ENCODE results near the gene EIF2AK2.
A peak's percentile ranks its signal among the peaks of the same experiment; 100 is the strongest.

Gene EIF2AK2

DNA sequence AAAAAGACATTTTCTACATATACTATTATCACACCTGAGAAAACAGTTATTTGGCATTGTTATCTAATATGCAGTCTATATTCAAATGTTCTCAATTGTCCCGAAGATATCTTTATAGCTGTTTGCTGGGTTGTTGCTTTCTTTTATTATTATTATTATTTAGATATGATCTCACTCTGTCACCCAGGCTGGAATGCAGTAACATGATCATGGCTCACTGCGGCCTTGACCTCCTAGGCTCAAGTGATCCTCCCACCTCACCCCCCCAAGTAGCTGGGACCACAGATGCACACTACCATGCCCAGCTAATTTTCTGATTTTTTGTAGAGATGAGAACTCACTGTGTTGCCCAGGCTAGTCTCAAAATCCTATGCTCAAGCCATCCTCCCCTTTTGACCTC lies 52.6 kb downstream of the EIF2AK2 start:
- no peak for DNase-seq (ENCODE audit: low read depth in 1 of 2, low spot score in 1 of 2)

DNA sequence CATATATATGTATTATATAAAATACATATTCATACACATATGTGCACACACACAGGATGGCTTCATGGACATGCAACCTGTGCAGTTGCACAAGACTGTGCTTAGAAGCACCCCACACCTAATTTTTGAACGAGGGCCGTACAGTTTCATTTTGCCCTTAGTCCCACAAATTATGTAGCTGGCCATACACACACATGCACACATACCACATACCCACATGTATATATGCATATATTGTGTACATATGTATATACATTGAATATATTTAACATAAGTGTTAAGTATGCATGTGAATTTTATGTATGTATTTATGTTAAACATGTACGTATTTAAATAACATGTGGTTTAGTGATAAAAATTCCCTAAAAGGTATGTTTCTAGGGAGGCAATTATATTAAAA lies 54.2 kb downstream of the EIF2AK2 start:
- no peak for DNase-seq (ENCODE audit: low read depth in 1 of 2, low spot score in 1 of 2)

DNA sequence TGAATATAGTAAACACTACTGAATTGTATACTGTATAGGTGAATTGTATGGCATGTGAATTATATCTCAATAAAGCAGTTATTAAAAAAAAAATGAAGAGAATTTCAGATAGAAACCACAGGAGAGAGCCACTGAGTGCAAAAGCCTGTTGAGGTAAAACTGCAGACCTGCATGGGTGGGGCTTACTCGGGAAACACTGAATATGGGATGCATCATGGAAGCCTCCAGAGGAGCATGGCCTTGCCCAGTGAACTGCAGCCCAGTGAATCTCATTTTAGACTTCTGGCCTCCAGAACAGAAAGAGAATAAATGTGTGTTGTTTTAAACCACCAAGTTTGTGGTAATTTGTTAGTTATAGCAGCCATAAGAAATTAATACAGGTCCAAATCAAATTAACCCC lies 56.7 kb downstream of the EIF2AK2 start:
- no peak for DNase-seq (ENCODE audit: low read depth in 1 of 2, low spot score in 1 of 2)

DNA sequence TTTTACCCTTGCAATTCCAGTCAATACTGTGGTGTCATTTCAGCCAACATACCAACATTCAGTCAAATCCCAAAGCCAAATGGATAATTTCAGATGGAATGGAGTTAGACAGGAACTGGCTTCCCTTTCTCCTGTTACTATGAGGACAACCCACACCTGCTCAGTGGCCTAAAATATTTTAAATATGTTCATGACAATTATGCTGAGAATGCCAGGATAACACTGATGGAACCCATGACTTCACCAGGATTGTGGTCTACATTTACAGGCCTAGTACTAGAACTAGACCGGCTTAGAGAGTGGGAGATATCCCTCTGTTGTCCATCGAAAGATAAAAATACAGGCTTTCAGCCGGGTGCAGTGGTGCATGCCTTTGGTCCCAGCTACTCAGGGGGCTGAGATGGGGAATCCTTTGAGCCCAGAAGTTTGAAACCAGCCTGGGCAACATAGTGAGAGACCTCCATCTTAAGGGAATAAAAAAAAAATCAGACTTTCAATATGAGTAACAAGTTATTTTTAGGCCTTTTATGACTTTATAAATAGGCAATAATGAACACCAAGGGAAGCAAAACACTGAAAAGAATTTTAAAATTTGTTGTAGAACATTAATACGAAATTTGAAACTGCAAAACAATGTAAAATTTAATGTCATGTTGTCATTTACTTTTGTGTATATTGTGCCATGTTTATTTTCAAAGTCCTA lies 58.2 kb downstream of the EIF2AK2 start:
- no peak for DNase-seq (ENCODE audit: low read depth in 1 of 2, low spot score in 1 of 2)

DNA sequence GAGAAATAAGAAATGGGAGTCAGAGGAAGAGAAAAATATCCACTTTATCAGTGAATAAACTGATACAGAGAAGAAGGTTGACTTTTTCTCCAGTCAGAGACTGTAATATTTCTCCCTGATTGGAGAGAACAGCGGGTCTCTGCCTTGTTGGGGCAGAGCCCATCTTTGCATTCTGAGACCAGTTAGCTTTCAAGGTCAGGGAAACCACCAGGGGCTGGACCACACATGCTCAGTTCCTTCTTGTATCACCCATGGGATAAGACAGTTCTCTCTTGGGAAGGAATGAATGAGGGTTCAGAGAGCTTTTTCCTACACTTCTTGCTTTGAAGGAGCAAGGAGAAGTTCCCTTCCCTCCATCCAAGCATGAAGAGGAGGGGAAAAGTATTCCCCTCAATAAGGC lies 60.2 kb downstream of the EIF2AK2 start:
- DNase-seq (ENCODE audit: low read depth in 1 of 2, low spot score in 1 of 2), result no peak

DNA sequence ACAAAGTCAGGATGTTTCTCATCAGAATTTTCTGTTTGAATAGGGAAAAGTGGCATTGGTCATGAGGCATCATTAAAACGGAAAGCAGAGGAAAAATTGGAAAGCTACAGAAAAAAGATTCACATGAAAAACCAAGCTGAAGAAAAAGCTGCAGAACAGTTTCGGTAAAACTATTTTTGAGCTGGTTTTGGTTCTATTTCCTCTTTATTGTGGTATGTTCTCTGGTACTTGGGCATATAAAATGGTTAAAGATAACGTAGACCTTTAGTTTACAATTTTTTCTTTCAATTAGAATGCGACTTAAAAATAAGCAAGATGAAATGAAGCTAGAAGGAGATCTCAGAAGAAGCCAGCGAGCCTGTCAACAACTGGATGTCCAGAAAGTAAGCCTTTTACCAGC lies 64.9 kb downstream of the EIF2AK2 start:
- DNase-seq (ENCODE audit: low read depth in 1 of 2, low spot score in 1 of 2), result no peak

DNA sequence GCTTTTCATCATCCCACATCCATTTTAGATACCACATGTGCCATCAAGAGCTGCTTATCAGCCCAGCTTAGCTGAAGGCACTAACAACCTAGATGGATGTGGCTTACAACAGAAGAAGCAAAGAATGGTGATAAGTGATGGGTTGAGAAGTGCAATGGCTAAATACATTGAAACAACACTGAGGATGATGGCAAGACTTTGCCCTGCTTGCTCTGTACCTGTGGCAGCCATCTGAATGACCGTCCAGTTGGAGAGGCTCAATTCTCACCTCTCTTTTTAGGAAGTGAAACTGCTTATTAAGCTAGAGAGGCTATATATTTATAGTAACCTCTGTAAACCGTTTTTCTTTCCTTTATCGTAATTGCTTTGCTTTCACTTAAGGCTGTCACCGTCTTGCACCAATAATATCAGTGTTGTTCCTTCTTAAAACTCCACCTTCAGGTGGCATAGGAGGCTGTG lies 66.7 kb downstream of the EIF2AK2 start:
- no peak for DNase-seq (ENCODE audit: low read depth in 1 of 2, low spot score in 1 of 2)

DNA sequence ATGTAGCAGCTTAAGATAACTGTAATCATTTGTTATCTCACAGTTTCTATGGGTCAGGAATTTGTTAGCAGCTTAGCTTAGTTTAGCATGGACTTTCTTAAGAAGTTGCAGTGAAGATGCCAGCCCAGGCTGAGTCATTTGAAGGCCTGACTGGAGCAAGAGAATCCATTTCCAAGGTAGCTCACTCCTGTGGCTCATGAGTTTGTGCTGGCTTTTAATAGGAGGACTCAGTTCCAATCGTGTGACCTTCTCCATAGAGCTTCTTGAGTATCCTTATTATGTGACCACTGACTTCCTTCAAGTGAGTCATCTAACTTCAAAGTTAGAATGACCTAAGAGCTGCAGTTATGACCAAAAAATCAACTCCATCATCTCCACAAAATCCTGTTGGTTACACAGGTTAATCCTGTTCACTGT lies 71.0 kb downstream of the EIF2AK2 start:
- no peak for DNase-seq (ENCODE audit: low read depth in 1 of 2, low spot score in 1 of 2)

DNA sequence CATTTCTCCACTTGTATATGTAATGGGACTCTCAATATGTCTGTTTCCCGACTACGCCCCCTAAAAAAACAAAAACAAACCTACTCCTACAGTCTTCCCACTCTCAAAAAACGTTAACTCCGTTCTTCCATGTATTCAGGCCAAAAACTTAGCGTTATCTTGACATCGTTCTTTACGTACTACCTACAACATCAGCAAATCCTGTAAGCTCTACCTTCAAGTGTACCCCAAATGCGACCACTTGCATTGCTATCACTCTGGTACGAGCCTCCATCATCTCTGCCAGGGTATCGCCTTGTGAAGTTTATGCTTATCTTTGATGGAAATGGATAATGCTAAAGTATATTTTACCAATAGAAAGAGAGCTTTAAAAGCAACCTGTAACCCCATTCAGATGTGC lies 72.0 kb downstream of the EIF2AK2 start:
- no peak for DNase-seq (ENCODE audit: low read depth in 1 of 2, low spot score in 1 of 2)

DNA sequence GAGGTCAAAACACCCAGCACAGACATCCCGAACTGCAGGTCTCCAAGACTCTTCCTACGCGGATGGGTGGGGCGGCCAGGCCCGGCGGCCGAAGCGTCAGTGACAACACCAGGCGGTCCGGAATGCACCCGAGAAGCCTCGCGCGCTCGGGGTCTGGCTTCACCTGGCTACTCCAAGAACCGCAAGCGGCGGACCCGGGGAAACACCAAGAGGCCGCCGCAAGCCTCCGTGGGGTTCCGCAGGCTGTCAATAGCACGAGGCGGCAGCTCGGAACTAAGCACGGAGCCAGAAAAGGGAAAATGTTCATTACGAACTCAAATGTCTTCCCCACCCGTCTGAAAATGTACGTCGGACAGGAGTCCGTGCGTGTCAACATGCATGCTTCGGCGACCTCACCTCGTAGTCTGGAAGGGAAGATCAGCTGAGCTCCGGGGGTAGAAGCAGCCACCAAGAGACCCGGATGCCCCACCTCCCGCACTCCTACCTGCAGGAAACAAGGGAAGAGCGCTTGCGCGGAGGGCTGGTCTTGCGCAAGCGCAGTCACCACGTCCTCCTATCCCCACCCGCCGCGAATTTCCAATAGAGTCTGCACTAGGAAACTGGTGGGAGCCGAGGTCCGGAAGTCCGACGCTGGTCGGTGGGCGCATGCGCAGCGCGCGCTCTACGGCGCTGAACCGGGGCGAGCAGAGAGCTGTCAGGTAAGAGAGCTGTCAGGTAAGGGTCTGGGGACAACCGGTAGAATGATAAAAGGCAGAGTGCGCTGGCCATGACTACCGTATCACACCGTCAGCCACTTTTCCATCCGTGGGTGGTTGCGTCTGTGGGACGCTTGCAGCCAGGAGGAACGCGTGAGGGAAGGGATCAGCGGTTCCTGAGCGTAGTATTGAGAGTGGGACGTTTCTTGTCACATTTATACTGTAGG lies 72.6 kb downstream of the EIF2AK2 start, which contains the start of the genes GPATCH11 and HEATR5B:
Gene GPATCH11, plus strand, starts transcription at position 646 of the 922 bp plus-strand sequence. CDS start 3,864 bp downstream, outside the sequence.
Gene HEATR5B, minus strand, starts transcription at position 500 of the 922 bp plus-strand sequence. CDS start 958 bp downstream, outside the sequence.
- peak; percentile 78 to 89 for DNase-seq (ENCODE audit: low read depth in 1 of 2, low spot score in 1 of 2)

DNA sequence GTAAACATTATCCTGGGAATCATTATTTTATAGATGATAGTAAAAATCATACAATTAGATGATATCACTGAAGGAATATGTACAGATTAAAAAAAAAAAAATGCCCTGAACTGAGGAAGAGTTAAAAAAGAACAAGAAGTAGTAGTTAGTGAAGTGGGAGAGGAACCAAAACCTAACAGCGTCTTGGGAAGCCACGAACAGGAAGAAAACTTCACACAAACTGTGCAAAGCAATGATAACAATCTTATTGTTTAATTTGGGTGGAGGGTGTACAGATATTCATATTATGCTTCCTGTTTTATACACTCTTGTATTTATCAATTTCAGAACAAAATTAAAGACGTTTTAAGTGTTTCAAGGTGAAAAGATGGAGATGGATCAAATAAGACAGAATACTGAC lies 76.1 kb downstream of the EIF2AK2 start:
- DNase-seq (ENCODE audit: low read depth in 1 of 2, low spot score in 1 of 2), result no peak

DNA sequence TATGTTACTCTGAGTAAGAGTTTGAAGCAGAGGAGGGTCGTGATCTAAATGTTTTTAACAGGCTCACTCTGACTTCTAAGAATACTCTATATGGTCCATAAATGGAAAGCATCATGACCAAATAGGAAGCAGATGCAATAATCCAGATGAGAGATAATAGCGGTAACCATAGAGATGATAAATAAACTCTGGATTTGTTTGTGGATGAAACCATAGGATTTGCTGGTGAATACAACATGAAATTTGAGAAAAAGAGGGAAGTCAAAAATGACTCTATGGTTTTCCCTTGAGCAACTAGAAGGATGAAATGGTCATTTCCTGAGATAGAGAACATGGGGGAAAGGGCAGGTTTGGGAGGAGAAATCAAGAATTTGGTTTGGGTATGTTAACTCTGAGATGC lies 76.5 kb downstream of the EIF2AK2 start:
- no peak for DNase-seq (ENCODE audit: low read depth in 1 of 2, low spot score in 1 of 2)

DNA sequence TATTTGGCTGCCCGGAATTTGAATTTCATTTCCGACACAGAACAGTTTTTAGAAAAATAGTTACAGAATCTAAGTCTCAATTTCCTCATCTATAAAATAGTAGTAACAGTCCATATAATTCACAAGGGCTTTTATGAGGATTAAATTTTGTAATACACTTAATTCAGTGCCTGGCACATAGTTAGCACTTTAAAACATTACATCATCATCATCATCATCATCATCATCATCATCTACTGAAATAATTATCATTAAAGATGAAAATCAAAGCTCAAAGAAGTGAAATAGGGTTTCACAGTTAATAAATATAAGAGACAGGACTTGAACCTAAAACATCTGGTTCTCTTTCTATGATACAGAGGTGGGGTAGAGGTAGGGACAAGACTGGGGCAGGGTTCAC lies 85.8 kb downstream of the EIF2AK2 start:
- no peak for DNase-seq (ENCODE audit: low read depth in 1 of 2, low spot score in 1 of 2)

DNA sequence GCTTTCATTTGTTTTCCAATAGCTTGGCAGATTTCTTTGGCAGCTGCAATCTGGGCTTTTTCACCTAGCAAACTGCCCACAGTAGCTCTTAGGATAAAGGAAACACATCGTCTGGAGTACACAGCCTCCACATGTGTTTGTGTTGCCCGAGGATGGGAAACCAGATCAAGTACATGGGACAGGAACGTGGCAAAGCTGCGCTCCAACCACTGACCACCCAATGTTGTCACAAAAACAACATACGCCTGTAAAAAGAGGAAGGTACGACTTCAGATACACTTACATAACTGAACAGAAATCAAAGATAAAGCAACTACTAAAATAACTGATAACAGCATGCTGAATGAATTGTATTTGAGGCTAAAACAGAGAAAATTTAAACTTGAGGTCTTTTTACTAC lies 88.1 kb downstream of the EIF2AK2 start:
- DNase-seq (ENCODE audit: low read depth in 1 of 2, low spot score in 1 of 2), result no peak

DNA sequence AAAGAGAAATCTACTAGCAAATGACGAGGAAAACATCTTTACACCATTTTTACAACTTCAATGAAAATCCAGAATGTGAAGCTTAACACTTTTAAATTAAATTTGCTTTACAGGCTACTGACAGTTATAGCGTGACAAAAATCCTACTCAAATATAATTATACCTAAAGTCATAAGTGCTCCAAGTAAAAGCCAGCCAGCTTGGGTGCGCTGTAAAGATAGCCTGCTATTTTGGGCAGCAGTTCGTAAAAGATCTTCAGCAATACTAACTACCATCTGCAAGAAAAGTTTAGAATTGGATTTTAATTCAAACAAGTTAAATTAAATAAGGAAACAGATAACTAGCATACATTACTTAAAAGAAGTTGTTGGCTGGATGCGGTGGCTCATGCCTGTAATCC lies 95.0 kb downstream of the EIF2AK2 start:
- no peak for DNase-seq (ENCODE audit: low read depth in 1 of 2, low spot score in 1 of 2)

DNA sequence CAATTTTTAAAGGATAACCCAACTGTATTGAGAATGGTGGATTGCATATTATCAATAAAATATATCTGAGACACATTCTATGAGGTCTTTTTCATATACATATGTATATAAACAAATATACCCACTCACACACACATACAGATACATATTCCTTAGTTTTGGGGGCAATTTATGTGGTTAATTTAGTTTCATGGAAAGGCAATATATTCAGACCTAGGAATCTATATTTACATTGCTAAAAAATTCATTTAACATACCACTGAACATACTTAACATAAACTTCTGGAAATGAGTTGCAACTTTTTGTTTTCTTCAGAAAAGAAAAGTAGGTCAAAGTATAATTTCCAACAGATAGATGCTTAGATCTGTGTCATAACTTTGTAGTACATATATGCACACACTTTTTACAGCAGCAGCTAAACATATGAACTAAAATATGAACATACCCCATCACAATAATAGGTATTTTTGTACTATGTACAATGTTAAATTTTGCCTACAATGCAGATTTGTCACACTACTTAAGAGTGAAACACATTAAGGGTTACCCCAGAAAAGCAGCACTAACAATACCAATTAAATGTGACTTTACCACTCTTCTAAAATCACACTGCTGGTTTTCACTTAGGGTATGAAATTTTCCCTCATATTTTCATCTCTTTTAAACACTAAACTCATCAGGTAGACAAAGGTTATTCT lies 95.6 kb downstream of the EIF2AK2 start:
- DNase-seq (ENCODE audit: low read depth in 1 of 2, low spot score in 1 of 2), result no peak

DNA sequence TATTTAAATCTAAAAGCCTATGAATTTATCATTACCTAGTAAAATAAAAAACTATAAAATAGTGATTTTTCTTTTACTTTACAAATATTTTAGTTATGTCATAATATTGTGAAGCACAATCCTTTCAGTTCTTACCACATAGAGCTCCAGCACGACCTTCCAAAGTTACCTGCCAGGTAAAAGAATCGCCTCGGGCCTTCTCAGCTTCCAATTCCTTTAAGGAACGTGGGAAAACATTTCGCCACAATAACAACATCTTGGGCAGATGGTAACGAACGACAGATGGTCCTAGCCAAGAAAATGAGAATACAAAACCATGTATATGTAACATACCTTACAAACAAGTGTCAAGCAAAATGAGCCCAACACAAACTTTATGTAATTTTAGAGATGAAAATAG lies 96.3 kb downstream of the EIF2AK2 start:
- DNase-seq (ENCODE audit: low read depth in 1 of 2, low spot score in 1 of 2), result no peak

DNA sequence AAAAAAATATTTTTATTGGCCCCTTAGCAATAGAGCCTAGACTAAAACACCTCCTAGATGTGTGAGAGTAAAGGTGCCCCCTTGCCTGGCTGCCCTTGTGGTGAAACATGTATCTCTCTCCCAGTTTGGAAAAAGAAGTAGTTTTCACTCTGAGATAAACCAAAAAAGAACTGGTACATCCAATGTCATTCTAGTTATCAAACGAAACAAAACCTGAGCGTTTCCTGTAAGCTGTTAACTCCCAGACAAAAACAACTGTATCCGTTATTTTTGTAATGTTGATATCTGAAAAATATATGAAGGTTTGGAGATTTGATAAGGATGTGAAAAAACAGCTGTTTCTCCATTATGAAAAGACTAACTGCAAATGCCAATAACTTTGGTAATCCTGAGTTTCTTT lies 96.9 kb downstream of the EIF2AK2 start:
- no peak for DNase-seq (ENCODE audit: low read depth in 1 of 2, low spot score in 1 of 2)

DNA sequence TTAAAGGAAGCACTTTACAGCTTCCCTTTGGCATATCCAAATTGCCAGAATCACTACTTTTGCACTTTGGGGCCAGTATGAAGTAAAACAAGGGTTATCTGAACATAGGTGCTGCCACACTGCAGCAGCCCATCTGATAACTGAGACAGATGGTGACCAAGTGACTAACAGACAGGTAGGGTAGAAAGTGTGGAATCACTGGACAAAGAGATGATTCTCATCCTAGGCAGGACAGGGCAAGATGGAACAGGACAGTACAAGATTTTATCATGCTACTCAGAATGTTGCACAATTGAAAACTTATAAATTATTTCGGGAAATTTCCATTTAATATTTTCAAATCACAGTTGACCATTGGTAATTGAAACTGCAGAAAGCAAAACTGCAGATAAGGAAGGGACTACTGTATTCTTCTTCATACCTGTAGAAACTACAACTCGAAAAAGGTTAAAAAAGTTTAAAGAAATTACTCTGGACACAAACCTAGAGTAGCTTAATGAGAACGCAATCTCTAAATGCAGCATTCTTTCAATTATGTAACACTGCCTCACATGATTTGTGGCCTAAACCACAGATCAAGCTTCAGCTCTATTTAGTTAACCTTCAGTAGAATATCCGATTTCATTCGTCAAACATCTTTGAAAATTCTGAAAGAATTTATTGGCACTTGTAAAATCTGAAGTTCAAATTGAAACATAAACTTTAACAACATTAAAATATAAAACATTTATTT lies 104.0 kb downstream of the EIF2AK2 start:
- no peak for DNase-seq (ENCODE audit: low read depth in 1 of 2, low spot score in 1 of 2)
